ENCODE measurements around the gene MAPRE2. TPM values are rescaled to one million over a fixed set of nuclear protein-coding genes. Genes with fewer than 3 reads are reported as not detected.

Gene MAPRE2
- total RNA-seq, 1 experiment from 2014 or later: 29.4 TPM

DNA sequence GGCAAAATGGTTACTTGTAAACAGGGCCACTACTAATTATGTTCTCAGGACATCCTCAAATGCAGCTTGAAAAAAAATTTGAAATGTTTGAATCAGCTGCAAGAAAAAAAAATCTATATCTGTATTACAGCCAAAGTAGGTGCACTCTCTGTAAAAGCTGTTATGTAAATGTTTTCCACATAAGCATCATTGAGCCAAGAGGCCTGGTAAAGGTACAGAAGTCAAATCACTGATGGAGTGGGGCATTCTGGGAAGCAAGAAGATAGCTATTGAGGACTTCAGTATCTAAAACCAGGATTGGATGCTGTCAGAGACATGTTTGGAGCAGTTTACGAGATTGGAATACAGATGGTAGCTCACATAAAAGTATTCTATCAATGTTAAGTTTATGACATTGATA lies 80.3 kb downstream of the MAPRE2 start:
- no peaks in the 10 kb centered on the region for H3K23me2 ChIP-seq (ENCODE audit: insufficient read length, low read depth, low read length, poor library complexity, severe bottlenecking)
- Mint-ChIP-seq H3K9me3 (no peaks in the 10 kb centered on the region), H3K36me3 (ENCODE audit: insufficient read depth in 1 of 3, low read depth in 3 of 3) (peaks cover 0 to 3% (median 0%) of the 10 kb centered on the region in 3 experiments; a peak in 2 of 7 replicates), H3K4me3 (no peak overlapping the region), H3K4me1 (peaks cover 19 to 29% of the 10 kb centered on the region in 2 experiments), H3K27me3 (ENCODE audit: low read depth) (no peaks in the 10 kb centered on the region), H3K27ac (no peak overlapping the region)
- H3K79me2 ChIP-seq (ENCODE audit: insufficient read depth, low read length): no peaks in the 10 kb centered on the region
- TF ChIP-seq, protein P1, sequence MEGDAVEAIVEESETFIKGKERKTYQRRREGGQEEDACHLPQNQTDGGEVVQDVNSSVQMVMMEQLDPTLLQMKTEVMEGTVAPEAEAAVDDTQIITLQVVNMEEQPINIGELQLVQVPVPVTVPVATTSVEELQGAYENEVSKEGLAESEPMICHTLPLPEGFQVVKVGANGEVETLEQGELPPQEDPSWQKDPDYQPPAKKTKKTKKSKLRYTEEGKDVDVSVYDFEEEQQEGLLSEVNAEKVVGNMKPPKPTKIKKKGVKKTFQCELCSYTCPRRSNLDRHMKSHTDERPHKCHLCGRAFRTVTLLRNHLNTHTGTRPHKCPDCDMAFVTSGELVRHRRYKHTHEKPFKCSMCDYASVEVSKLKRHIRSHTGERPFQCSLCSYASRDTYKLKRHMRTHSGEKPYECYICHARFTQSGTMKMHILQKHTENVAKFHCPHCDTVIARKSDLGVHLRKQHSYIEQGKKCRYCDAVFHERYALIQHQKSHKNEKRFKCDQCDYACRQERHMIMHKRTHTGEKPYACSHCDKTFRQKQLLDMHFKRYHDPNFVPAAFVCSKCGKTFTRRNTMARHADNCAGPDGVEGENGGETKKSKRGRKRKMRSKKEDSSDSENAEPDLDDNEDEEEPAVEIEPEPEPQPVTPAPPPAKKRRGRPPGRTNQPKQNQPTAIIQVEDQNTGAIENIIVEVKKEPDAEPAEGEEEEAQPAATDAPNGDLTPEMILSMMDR (conservative IDR thresholded peaks at IDR 0.05): no peak
- H3K4me1 ChIP-seq (ENCODE audit: insufficient read depth, low read length): no peaks in the 10 kb centered on the region; the same call in 1 of the 2 replicates
- no peaks in the 10 kb centered on the region for H3K79me1 ChIP-seq (ENCODE audit: insufficient read depth, low read depth, low read length, poor library complexity, severe bottlenecking)
- H4K8ac ChIP-seq (replicated peaks; ENCODE audit: insufficient read length, low read depth, low read length): no peak overlapping the region
- no peak overlapping the region for H2AK5ac ChIP-seq (ENCODE audit: insufficient read length, low read length)
- H3K56ac ChIP-seq (ENCODE audit: insufficient read length, low read depth, low read length): no peak overlapping the region
- H4K20me1 ChIP-seq (ENCODE audit: control insufficient read depth, insufficient read depth, insufficient read length): no peaks in the 10 kb centered on the region
- H3K27me3 ChIP-seq (ENCODE audit: insufficient read depth, low read length): no peaks in the 10 kb centered on the region
- H3K9ac ChIP-seq (ENCODE audit: extremely low read depth, insufficient read length, low read length): no peak overlapping the region
- DNase-seq: no peak
- no peak overlapping the region for H3K4me2 ChIP-seq (ENCODE audit: insufficient read depth, insufficient read length, low read length)
- H3K4ac ChIP-seq (ENCODE audit: low read depth, low read length): no peak overlapping the region
- no peak overlapping the region for H3K27ac ChIP-seq (ENCODE audit: insufficient read length, low read depth, low read length)
- no peak overlapping the region for H3K23ac ChIP-seq (ENCODE audit: insufficient read length, low read depth, low read length)
- H4K5ac ChIP-seq (ENCODE audit: insufficient read length, low read depth, low read length): no peak overlapping the region
- H2BK5ac ChIP-seq (ENCODE audit: insufficient read length, low read length): no peak overlapping the region
- WGBS (ENCODE audit: extremely low coverage, insufficient read length, low lambda C conversion rate): no CpG with 5 or more reads among the region's 1 CpG
- H2BK120ac ChIP-seq (ENCODE audit: low read depth, low read length, poor library complexity, severe bottlenecking): no peak overlapping the region
- H3K14ac ChIP-seq (ENCODE audit: insufficient read depth, low read length): no peak overlapping the region
- H2BK15ac ChIP-seq (ENCODE audit: low read depth, low read length): no peak overlapping the region
- no peak overlapping the region for H4K91ac ChIP-seq (ENCODE audit: insufficient read length, low read depth, low read length)
- H2BK12ac ChIP-seq (ENCODE audit: insufficient read length, low read depth, low read length): no peak overlapping the region
- H2AFZ ChIP-seq (ENCODE audit: low read length): no peak overlapping the region
- no peaks in the 10 kb centered on the region for H3K9me3 ChIP-seq (ENCODE audit: control insufficient read depth, low read depth, low read length)
- H3K18ac ChIP-seq (ENCODE audit: insufficient read length, low read depth, low read length): no peak overlapping the region
- H2BK20ac ChIP-seq (ENCODE audit: low read depth, low read length, poor library complexity, severe bottlenecking): no peak overlapping the region
- no peak overlapping the region for H3T11ph ChIP-seq (ENCODE audit: low read length)

All from H9 (cell line).